ENCODE measurements around the gene CORO7.
"Not testable (repeated sequence)": the region's sequence is repeated elsewhere in the genome, so short reads cannot be mapped to it uniquely, and the experiment has no call there.

Gene CORO7

DNA sequence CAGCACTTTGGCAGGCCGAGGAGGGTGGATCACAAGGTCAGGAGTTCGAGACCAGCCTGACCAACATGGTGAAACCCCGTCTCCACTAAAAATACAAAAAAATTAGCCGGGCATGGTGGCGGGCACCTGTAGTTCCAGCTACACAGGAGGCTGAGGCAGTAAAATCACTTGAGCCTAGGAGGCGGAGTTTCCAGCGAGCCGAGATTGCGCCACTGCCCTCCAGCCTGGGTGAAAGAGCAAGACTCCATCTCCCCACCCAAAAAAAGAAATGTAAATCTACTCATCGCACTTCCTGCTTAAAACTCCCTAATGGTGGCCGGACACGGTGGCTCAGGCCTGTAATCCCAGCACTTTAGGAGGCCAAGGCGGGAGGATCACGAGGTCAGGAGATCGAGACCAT is 22.5 kb downstream of the CORO7 start:
- H3K9ac ChIP-seq (ENCODE audit: low read length); H3K4me3 ChIP-seq (ENCODE audit: low read depth in 1 of 2, low read length in 2 of 2); H3K36me3 ChIP-seq (ENCODE audit: insufficient read depth, low read length); H3K27me3 ChIP-seq (ENCODE audit: control insufficient read depth in 1 of 2, insufficient read depth in 2 of 2, low read length in 2 of 2); H3K9me3 ChIP-seq (ENCODE audit: low read length); H3K27ac ChIP-seq (ENCODE audit: low read depth, low read length): not testable (repeated sequence)
- H3K4me1 ChIP-seq (ENCODE audit: insufficient read depth, low read length), result peaks cover 15% of the 10 kb centered on the region

DNA sequence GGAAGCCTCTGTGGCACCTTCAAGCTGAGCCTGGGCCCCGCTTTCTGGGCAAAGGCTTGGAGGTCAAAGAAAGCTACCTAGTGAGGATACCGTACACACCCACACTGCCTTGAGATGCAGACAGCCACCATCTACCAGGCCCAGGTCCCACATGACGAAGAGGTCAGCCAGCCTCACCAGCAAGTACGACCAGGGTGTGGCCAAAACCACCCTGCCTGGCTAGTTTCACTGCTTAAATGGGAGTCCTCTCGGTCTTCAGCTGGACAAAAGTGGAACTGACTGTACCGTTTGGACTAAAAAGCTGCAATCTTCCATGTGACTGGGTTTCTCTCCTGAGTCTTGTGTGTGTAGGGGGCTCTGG is 23.2 kb downstream of the CORO7 start:
- Histone ChIP-seq H3K9me3 (ENCODE audit: low read length) (no peaks in the 10 kb centered on the region), H3K4me1 (ENCODE audit: insufficient read depth, low read length) (peaks cover 15% of the 10 kb centered on the region), H3K27me3 (ENCODE audit: control insufficient read depth in 1 of 2, insufficient read depth in 2 of 2, low read length in 2 of 2) (no peaks in the 10 kb centered on the region), H3K4me3 (ENCODE audit: low read depth in 1 of 2, low read length in 2 of 2) (no peak overlapping the region), H3K9ac (ENCODE audit: low read length) (no peak overlapping the region), H3K36me3 (ENCODE audit: insufficient read depth, low read length) (peaks cover 9% of the 10 kb centered on the region), H3K27ac (ENCODE audit: low read depth, low read length) (no peak overlapping the region)

DNA sequence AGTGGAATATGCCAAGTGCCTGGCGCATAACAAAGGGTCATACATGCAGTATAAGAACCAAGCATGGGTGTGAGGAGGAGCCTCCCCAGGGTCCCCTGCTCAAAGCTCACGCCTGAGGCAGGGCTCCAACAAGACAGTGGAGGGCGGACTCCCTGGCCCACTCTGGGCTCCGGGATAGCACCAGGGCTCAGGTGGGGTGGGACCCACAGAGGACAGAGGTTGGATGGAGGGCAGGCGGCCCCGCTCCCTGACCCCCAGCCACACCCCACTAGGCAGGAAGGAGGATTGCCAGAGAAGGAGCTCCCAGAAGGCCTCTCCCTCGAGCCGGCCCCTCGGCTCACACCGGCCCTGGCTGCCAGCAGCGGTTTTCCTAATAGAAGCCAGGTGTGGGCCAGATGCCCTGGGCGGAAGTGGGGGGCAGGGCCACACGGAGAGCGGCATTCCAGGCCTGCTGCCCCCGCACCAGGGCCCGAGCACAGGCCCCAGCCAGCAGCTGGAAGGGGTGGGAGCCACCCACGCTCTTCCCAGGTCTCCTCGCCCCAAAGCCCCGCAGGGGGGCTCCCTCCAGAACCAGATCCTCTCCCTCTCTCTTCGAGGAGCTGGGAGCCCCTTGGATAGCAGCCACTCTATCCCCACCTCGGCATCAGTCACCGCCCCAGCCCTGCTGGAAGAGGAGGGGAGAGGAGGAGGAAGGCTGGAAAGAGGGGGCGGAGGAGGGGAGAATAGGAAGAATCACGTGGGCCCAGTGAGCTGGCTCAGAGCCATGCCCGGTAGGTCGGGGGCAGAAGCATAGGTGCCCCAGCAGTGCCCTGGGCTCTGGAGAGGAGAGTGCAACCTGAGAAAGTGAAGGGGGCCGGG is 23.8 kb downstream of the CORO7 start:
- peak overlapping the region; percentile 44 for H3K27ac ChIP-seq (ENCODE audit: low read depth, low read length)
- H3K9ac ChIP-seq (ENCODE audit: low read length), result no peak overlapping the region
- H3K4me1 ChIP-seq (ENCODE audit: insufficient read depth, low read length), result peaks cover 15% of the 10 kb centered on the region
- peak overlapping the region in 1 of 2 donors; percentile 11 for H3K4me3 ChIP-seq (ENCODE audit: low read depth in 1 of 2, low read length in 2 of 2)
- no peaks in the 10 kb centered on the region for H3K27me3 ChIP-seq (ENCODE audit: control insufficient read depth in 1 of 2, insufficient read depth in 2 of 2, low read length in 2 of 2)
- H3K36me3 ChIP-seq (ENCODE audit: insufficient read depth, low read length), result peaks cover 9% of the 10 kb centered on the region
- H3K9me3 ChIP-seq (ENCODE audit: low read length), result no peaks in the 10 kb centered on the region

DNA sequence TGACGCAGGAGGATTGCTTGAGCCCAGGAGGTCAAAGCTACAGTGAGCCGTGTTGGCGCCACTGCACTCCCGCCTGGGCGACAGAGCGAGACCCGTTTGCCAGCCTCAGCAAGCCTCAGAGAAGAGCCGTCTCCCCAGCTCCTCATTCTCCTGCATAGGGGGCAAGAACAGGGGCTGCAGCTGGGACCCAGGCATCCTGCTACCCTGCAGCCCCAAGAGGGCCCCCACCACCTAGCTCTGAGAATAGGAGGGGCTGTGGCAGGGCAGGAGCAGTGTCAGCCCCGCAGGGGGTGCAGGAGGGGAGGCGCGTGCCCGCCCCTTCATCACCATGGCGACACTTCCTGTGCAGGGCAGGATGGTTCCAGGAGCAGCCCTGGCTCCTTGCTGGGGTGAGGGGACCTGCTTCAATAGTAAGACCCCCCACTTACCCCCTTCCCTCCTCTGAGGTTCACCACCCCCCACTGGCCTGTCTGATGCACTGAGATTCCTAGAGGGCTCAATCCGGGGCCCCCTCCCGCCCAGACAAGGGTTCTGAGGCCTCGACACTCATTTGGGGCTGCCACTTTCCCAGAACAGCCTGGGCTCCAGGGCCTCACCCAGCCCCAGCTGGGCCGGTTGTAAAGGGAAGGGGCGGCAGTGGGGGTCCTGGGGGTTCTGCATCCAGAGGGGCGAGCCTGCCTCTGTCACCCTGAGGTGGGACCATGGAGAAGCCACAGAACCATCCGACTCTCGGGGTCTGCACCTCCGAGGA is 24.6 kb downstream of the CORO7 start:
- no peaks in the 10 kb centered on the region for H3K9me3 ChIP-seq (ENCODE audit: low read length)
- no peak overlapping the region for H3K4me3 ChIP-seq (ENCODE audit: low read depth in 1 of 2, low read length in 2 of 2)
- no peak overlapping the region for H3K27ac ChIP-seq (ENCODE audit: low read depth, low read length)
- no peak overlapping the region for H3K9ac ChIP-seq (ENCODE audit: low read length)
- peaks cover 9% of the 10 kb centered on the region for H3K36me3 ChIP-seq (ENCODE audit: insufficient read depth, low read length)
- H3K27me3 ChIP-seq (ENCODE audit: control insufficient read depth in 1 of 2, insufficient read depth in 2 of 2, low read length in 2 of 2), result no peaks in the 10 kb centered on the region
- peaks cover 15% of the 10 kb centered on the region for H3K4me1 ChIP-seq (ENCODE audit: insufficient read depth, low read length)

DNA sequence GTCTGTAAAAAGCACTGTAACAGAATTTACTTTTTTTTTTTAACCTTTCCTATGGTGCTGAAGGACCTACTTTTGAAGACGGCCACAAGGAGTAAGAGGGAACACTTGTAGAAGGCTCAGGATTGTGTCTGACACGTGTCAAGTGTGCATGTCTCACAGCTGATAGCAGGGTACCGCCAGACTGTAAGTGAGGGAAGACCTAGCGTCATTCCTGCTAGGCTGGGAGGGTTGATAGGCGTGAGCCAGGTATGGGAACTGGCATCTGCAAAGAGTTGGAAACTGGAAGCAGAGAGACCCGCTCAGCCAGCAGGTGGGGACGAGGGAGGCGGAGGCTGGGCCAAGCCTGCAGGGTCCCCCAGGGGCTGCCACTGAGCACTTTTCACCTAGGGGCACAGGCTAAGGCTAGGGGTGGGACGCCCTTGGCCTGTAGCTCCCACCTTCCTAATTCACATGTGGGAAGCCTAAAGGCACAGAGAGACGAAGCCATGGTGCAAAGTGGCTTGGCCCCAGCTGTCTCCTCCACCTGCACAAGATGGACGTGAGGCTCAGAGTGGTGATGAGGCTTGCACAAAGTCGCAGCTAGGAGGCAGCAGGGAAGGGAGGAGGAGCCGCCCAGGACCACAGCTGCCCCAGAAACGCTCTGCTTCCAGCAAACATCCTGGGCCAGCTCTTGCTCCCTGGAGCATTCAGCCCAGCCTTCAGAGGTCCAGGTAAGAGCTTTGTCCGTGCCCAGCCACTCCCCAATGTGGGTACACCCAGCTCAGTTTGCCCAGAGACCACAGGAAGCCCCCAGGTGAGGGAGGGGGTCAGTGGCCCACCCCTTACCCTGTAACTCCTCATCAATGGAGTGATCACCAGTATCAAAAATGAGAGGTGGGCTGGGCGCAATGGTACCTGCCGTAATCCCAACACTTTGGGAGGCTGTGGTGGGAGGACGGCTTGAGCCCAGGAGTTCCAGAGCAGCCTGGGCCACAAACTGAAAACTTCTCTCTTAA is 25.8 kb downstream of the CORO7 start:
- Histone ChIP-seq H3K9ac (ENCODE audit: low read length) (no peak overlapping the region), H3K27me3 (ENCODE audit: control insufficient read depth in 1 of 2, insufficient read depth in 2 of 2, low read length in 2 of 2) (no peaks in the 10 kb centered on the region), H3K36me3 (ENCODE audit: insufficient read depth, low read length) (peaks cover 7% of the 10 kb centered on the region), H3K4me1 (ENCODE audit: insufficient read depth, low read length) (peaks cover 15% of the 10 kb centered on the region), H3K9me3 (ENCODE audit: low read length) (no peaks in the 10 kb centered on the region), H3K4me3 (ENCODE audit: low read depth in 1 of 2, low read length in 2 of 2) (no peak overlapping the region), H3K27ac (ENCODE audit: low read depth, low read length) (no peak overlapping the region)

DNA sequence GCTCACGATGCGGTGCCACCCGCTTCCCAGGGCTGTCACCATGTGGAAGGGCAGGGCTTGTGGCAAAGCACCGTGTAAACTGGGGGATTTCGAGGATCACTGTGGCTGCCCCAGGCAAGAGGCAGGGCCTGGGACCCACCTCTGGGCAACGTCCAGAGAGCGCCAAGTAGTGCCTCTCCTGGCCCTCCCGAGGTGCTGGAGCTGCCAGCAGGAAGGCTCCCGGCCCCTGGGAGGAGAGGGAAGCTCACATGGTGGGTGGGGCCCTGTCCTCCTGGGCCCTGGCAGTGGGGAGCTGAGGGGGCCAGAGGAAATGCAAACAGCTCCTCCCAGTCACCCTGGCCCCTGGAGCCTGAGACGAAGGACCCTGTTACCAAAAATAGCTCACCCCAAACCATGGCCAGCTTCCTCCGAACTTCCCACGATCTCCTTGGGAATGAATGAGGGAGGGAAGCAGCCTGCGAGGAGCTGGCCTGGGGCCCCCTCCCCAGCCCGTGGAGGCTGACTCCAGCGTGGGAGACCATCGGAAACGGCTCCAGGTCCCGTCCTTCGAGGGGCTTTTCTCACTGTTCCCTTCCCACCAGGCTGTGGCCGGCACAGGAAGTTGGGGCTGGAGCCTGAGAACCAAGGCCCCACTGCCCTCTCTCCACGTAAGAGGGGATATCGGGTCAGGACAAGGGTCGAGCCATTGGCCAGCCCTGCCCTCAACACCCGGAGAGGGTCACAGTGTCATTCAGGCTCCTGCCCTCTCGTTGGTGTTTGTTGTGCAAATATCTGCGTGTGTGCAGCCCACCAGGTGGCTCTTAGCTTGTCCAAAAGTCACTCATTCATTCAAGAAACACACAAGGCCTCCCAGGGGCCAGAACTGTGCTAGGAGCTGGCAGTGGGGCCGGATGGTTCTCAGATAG is 27.1 kb downstream of the CORO7 start:
- H3K27me3 ChIP-seq (ENCODE audit: control insufficient read depth in 1 of 2, insufficient read depth in 2 of 2, low read length in 2 of 2), result no peaks in the 10 kb centered on the region
- no peak overlapping the region for H3K9ac ChIP-seq (ENCODE audit: low read length)
- no peak overlapping the region for H3K4me3 ChIP-seq (ENCODE audit: low read depth in 1 of 2, low read length in 2 of 2)
- no peaks in the 10 kb centered on the region for H3K9me3 ChIP-seq (ENCODE audit: low read length)
- H3K36me3 ChIP-seq (ENCODE audit: insufficient read depth, low read length), result peaks cover under 1% of the 10 kb centered on the region
- peaks cover 15% of the 10 kb centered on the region for H3K4me1 ChIP-seq (ENCODE audit: insufficient read depth, low read length)
- no peak overlapping the region for H3K27ac ChIP-seq (ENCODE audit: low read depth, low read length)

DNA sequence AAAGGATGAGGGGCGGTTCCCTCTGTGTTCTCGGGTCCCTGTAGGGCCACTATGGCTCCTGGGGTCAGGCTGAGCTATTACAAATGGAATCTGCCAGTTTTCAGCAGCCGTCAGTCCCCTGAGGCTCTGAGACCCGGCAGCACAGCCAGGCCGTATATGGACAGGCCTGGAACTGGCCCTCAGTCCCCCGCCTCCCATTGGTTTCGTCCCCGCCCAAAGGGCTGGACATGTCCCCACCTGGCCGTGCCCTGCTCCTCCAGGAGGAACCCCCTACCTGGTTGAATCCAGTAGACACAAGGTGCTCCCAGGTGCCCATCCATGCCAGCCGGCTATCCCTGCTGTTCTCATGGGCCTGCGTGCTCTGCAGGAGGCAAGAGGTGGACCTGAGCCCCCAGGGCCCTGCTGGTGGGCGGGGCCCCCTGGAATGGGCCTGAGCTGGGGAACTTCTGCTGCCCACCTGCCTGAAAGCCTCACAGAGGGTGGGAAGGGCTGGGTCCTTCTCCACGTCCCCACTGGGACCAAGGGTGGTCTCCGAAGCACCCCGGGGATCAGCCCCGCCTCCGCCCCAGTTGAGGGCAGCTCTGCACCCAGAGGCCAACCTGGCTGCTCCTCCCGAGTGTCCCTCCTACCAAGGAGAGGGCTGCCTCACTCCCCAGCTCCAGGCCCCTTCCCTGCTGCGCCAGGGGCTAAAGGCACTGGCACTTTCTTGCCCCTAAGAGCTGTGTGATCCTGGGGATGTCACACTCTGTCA is 27.9 kb downstream of the CORO7 start:
- Histone ChIP-seq H3K9me3 (ENCODE audit: low read length) (no peaks in the 10 kb centered on the region), H3K4me1 (ENCODE audit: insufficient read depth, low read length) (peaks cover 15% of the 10 kb centered on the region), H3K27me3 (ENCODE audit: control insufficient read depth in 1 of 2, insufficient read depth in 2 of 2, low read length in 2 of 2) (no peaks in the 10 kb centered on the region), H3K36me3 (ENCODE audit: insufficient read depth, low read length) (peaks cover 5% of the 10 kb centered on the region), H3K9ac (ENCODE audit: low read length) (no peak overlapping the region), H3K27ac (ENCODE audit: low read depth, low read length) (no peak overlapping the region), H3K4me3 (ENCODE audit: low read depth in 1 of 2, low read length in 2 of 2) (no peak overlapping the region)

DNA sequence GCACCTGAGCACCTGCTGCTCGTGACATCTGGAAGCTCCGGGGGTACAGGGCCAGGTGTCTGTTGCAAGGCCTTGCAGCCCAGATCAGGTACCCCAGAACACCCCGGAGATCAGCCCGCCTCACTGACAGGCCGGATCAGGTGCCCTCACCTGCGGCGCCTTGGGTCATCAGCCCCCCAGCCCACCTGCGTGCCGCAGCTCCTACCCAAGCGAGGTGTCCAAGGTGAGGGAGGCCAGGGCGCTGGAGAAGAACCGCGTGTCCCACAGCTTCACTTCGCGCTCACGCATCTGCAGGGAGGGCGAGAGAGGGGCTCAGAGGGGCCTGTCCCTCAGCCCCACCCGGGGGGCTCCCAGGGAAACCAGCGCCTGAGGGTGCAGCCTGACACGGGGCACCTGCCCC is 28.6 kb downstream of the CORO7 start:
- H3K4me1 ChIP-seq (ENCODE audit: insufficient read depth, low read length), result peaks cover 8% of the 10 kb centered on the region
- H3K27me3 ChIP-seq (ENCODE audit: control insufficient read depth in 1 of 2, insufficient read depth in 2 of 2, low read length in 2 of 2), result no peaks in the 10 kb centered on the region
- no peaks in the 10 kb centered on the region for H3K9me3 ChIP-seq (ENCODE audit: low read length)
- no peak overlapping the region for H3K27ac ChIP-seq (ENCODE audit: low read depth, low read length)
- no peak overlapping the region for H3K9ac ChIP-seq (ENCODE audit: low read length)
- peaks cover 5% of the 10 kb centered on the region for H3K36me3 ChIP-seq (ENCODE audit: insufficient read depth, low read length)
- no peak overlapping the region for H3K4me3 ChIP-seq (ENCODE audit: low read depth in 1 of 2, low read length in 2 of 2)

DNA sequence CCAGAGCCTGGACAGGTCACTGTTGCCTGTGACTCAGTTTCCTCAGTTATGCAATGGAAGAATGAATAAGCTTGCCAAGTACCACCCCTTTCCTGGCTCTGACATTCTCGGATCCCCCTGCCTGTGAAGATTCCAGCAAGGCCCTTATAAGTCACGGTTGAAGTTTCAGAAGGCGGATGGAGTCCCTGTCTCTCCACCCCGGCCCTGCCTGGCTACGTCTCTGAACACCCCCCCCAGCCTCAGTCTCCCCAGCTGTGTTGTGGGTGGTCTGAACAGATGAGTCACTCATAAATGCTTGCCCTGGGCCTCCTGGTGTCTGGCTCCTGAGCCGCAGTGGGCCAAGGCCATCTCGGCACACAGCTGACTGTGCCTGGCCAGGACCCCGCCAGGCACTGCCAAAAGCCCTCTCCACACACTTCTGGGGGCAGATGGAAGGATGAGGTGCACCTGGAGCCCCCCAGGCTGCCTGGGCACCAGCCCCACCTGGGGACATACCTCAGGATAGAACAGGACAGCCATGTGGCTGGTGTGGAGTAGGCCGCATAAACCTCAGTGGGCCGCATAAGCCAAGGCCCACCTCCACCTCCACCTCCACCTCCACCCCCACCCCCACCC is 29.3 kb downstream of the CORO7 start:
- Histone ChIP-seq H3K27me3 (ENCODE audit: control insufficient read depth in 1 of 2, insufficient read depth in 2 of 2, low read length in 2 of 2) (no peaks in the 10 kb centered on the region), H3K36me3 (ENCODE audit: insufficient read depth, low read length) (peaks cover 5% of the 10 kb centered on the region), H3K4me1 (ENCODE audit: insufficient read depth, low read length) (peaks cover under 1% of the 10 kb centered on the region), H3K9ac (ENCODE audit: low read length) (no peak overlapping the region), H3K27ac (ENCODE audit: low read depth, low read length) (no peak overlapping the region), H3K4me3 (ENCODE audit: low read depth in 1 of 2, low read length in 2 of 2) (no peak overlapping the region), H3K9me3 (ENCODE audit: low read length) (no peaks in the 10 kb centered on the region)

DNA sequence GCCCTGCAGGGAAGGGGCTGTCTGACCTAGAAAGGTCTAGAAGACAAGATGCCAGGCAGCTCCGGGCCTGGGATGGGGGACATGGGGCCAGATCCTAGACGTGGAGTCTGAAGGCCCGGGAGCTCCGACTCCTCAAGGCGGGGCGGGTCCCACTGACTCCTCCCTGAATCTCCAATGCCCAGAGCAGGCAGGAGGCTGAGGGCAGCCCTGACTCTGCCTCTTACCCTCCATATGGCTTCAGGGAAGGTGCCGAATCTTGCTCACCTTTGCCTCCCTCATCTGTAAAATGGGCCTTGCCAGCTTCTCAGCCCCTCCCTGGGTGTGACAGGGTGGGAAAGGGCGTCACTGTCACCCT is 30.0 kb downstream of the CORO7 start:
- Histone ChIP-seq H3K4me1 (ENCODE audit: insufficient read depth, low read length) (no peaks in the 10 kb centered on the region), H3K27me3 (ENCODE audit: control insufficient read depth in 1 of 2, insufficient read depth in 2 of 2, low read length in 2 of 2) (no peaks in the 10 kb centered on the region), H3K36me3 (ENCODE audit: insufficient read depth, low read length) (peaks cover 5% of the 10 kb centered on the region), H3K27ac (ENCODE audit: low read depth, low read length) (no peak overlapping the region), H3K4me3 (ENCODE audit: low read depth in 1 of 2, low read length in 2 of 2) (no peak overlapping the region), H3K9me3 (ENCODE audit: low read length) (no peaks in the 10 kb centered on the region), H3K9ac (ENCODE audit: low read length) (no peak overlapping the region)
